ENCODE measurements around the gene LEKR1.

DNA sequence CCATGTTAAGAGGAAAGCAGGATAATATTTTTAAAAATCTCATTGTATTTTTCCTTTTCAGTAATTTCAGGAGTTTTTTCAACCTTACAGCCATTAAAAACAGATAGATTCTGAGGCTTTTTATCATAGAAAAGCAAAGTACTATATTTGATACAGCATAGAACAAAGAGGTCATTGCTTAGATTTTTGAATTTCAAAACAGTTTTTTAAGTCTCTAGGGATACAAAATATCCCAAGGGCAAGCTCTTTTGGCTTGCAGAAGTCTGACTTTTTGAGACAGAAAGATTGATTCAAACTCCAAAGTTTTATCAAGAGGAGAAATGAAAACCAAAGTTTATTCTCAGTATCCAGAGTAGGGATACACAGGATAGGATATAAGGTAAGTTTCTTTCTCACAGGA, 49.3 kb upstream of the LEKR1 start:
- TF ChIP-seq TAF1 (IDR thresholded peaks at IDR 0.05; ENCODE audit: borderline replicate concordance, insufficient read depth, low read length) (no peak), POLR2AphosphoS5 (IDR thresholded peaks at IDR 0.05; ENCODE audit: low read depth, low read length) (no peak)

Measured in PFSK-1 (cell line).